ENCODE measurements around the gene DLX4. TPM values are rescaled to one million over a fixed set of nuclear protein-coding genes. Genes with fewer than 3 reads are reported as not detected.

The DLX4 gene
- total RNA-seq, 1 experiment from 2014 or later, result 2.5 TPM

DNA sequence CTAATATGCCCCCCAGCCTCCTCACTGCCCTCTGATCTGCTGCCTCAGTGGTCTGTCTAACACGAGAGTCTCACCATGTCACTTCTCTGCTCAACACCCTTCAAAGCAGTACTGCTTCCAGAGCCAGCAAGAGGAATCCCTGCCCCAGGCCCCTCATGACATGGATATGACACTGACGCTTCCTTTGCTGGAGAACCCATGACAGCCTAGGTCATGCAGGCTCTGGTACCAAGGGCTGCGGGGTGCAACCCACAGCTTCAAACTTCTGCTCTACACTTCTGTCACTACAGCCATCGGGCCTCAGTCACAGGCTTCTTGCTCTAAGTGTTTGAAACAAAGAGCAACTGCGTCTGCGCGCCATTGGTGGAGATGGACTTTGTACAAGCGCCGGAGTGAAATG lies 32.6 kb upstream of the DLX4 start:
- Histone ChIP-seq H2BK5ac (ENCODE audit: insufficient read length, low read length) (no peak overlapping the region), H4K91ac (ENCODE audit: insufficient read length, low read depth, low read length) (no peak overlapping the region), H4K8ac (replicated peaks; ENCODE audit: insufficient read length, low read depth, low read length) (no peak overlapping the region), H2BK15ac (ENCODE audit: low read depth, low read length) (no peak overlapping the region), H2AK5ac (ENCODE audit: insufficient read length, low read length) (no peak overlapping the region), H3K27me3 (ENCODE audit: insufficient read depth, low read length) (no peaks in the 10 kb centered on the region), H3K23me2 (ENCODE audit: insufficient read length, low read depth, low read length, poor library complexity, severe bottlenecking) (peaks cover 2% of the 10 kb centered on the region), H3T11ph (ENCODE audit: low read length) (no peak overlapping the region), H2AFZ (ENCODE audit: low read length) (no peak overlapping the region), H4K20me1 (ENCODE audit: control insufficient read depth, insufficient read depth, insufficient read length) (peaks cover 3% of the 10 kb centered on the region), H3K27ac (ENCODE audit: insufficient read length, low read depth, low read length) (no peak overlapping the region), H3K9ac (ENCODE audit: extremely low read depth, insufficient read length, low read length) (no peak overlapping the region), H2BK12ac (ENCODE audit: insufficient read length, low read depth, low read length) (no peak overlapping the region), H3K14ac (ENCODE audit: insufficient read depth, low read length) (no peak overlapping the region), H2BK20ac (ENCODE audit: low read depth, low read length, poor library complexity, severe bottlenecking) (no peak overlapping the region), H3K18ac (ENCODE audit: insufficient read length, low read depth, low read length) (no peak overlapping the region), H2BK120ac (ENCODE audit: low read depth, low read length, poor library complexity, severe bottlenecking) (no peak overlapping the region), H3K4me1 (ENCODE audit: insufficient read depth, low read length) (no peaks in the 10 kb centered on the region), H4K5ac (ENCODE audit: insufficient read length, low read depth, low read length) (no peak overlapping the region), H3K79me1 (ENCODE audit: insufficient read depth, low read depth, low read length, poor library complexity, severe bottlenecking) (no peaks in the 10 kb centered on the region), H3K4me2 (ENCODE audit: insufficient read depth, insufficient read length, low read length) (no peak overlapping the region), H3K56ac (ENCODE audit: insufficient read length, low read depth, low read length) (no peak overlapping the region), H3K23ac (ENCODE audit: insufficient read length, low read depth, low read length) (no peak overlapping the region), H3K79me2 (ENCODE audit: insufficient read depth, low read length) (no peaks in the 10 kb centered on the region), H3K4ac (ENCODE audit: low read depth, low read length) (no peak overlapping the region), H3K9me3 (ENCODE audit: control insufficient read depth, low read depth, low read length) (no peaks in the 10 kb centered on the region)
- Mint-ChIP-seq H3K4me3 (no peak overlapping the region), H3K36me3 (ENCODE audit: insufficient read depth in 1 of 3, low read depth in 3 of 3) (no peaks in the 10 kb centered on the region), H3K9me3 (no peaks in the 10 kb centered on the region; a peak in 1 of 5 replicates), H3K27me3 (ENCODE audit: low read depth) (peaks cover 62% of the 10 kb centered on the region), H3K27ac (no peak overlapping the region), H3K4me1 (peaks cover 12 to 24% of the 10 kb centered on the region in 2 experiments)
- no peak for TF ChIP-seq CTCF (conservative IDR thresholded peaks at IDR 0.05)
- no peak for DNase-seq
- WGBS (ENCODE audit: extremely low coverage, insufficient read length, low lambda C conversion rate), result no CpG with 5 or more reads among the region's 9 CpGs

Measured in H9 (cell line).